Astrocyte (in vitro differentiated cells and primary cell): ENCODE data around the gene CYB5R4. TPM values are rescaled to one million over a fixed set of nuclear protein-coding genes. Genes with fewer than 3 reads are reported as not detected.
A peak's percentile ranks its signal among the peaks of the same experiment; 100 is the strongest.

Source experiments
- DNase-seq: peaks from one replicate; pipeline ENCODE4 v3.0.0-alpha.2; 2010; ENCODE audit warnings: low read depth
- FAIRE-seq: peaks from 2 replicates; lab custom pipeline; 2011; peaks lifted over from hg19 to GRCh38; lab: Jason Lieb, UNC
- H2AFZ ChIP-seq: 2 replicates; pipeline ENCODE4 v1.6.0; 2012; ENCODE audit warnings: low read depth, low read length, inconsistent platforms
- H3K27ac ChIP-seq: 2 replicates; pipeline ENCODE4 v1.5.1; 2011; ENCODE audit warnings: low read depth, low read length, inconsistent platforms
- H3K27me3 ChIP-seq: 2 replicates; pipeline ENCODE4 v1.6.0; 2011; ENCODE audit warnings: low read length, inconsistent platforms; ENCODE audit not compliant: insufficient read depth
- H3K36me3 ChIP-seq: 2 replicates; pipeline ENCODE4 v1.5.1; 2011; ENCODE audit warnings: low read length, inconsistent platforms; ENCODE audit not compliant: insufficient read depth
- H3K4me1 ChIP-seq: 2 replicates; pipeline ENCODE4 v1.5.1; 2011; ENCODE audit warnings: low read length, inconsistent platforms; ENCODE audit not compliant: insufficient read depth
- H3K4me2 ChIP-seq: 2 replicates; pipeline ENCODE4 v1.6.0; 2012; ENCODE audit warnings: low read length, inconsistent platforms
- H3K4me3 ChIP-seq: 2 replicates; pipeline ENCODE4 v1.5.1; 2011; ENCODE audit warnings: low read depth, mild to moderate bottlenecking, low read length, inconsistent platforms; ENCODE audit not compliant: insufficient read depth
- H3K79me2 ChIP-seq: 2 replicates; pipeline ENCODE4 v1.6.0; 2012; ENCODE audit warnings: mild to moderate bottlenecking, low read length, inconsistent platforms; ENCODE audit not compliant: insufficient read depth
- H3K9ac ChIP-seq: 2 replicates; pipeline ENCODE4 v1.6.0; 2012; ENCODE audit warnings: mild to moderate bottlenecking, low read length, inconsistent platforms
- H3K9me3 ChIP-seq: 2 replicates; pipeline ENCODE4 v1.5.1; 2012; ENCODE audit warnings: low read depth, mild to moderate bottlenecking, low read length, inconsistent platforms; ENCODE audit not compliant: insufficient read depth
- H4K20me1 ChIP-seq: 2 replicates; pipeline ENCODE4 v1.6.0; 2012; ENCODE audit warnings: low read length, inconsistent platforms; ENCODE audit not compliant: insufficient read depth
- H3K27ac Mint-ChIP-seq: one replicate; pipeline ENCODE4 v1.8.0; 2021; ENCODE audit warnings: mild to moderate bottlenecking, mixed read lengths; ENCODE audit not compliant: unreplicated experiment
- H3K27me3 Mint-ChIP-seq: one replicate; pipeline ENCODE4 v1.8.0; 2021; ENCODE audit warnings: low read depth, mixed read lengths; ENCODE audit not compliant: unreplicated experiment
- H3K36me3 Mint-ChIP-seq: one replicate; pipeline ENCODE4 v1.8.0; 2021; ENCODE audit warnings: low read depth, mixed read lengths; ENCODE audit not compliant: unreplicated experiment
- H3K4me1 Mint-ChIP-seq: one replicate; pipeline ENCODE4 v1.8.0; 2021; ENCODE audit warnings: low read depth, mixed read lengths; ENCODE audit not compliant: unreplicated experiment
- H3K4me3 Mint-ChIP-seq: one replicate; pipeline ENCODE4 v1.8.0; 2021; ENCODE audit warnings: mild to moderate bottlenecking, moderate library complexity, mixed read lengths; ENCODE audit not compliant: unreplicated experiment
- H3K9me3 Mint-ChIP-seq: one replicate; pipeline ENCODE4 v1.8.0; 2021; ENCODE audit warnings: mild to moderate bottlenecking, mixed read lengths; ENCODE audit not compliant: unreplicated experiment
- EZH2 ChIP-seq: IDR thresholded peaks from 2 replicates; pipeline ENCODE4 v1.6.1; 2012; ENCODE audit warnings: mild to moderate bottlenecking, low read length, inconsistent platforms; ENCODE audit not compliant: insufficient read depth
- total RNA-seq: library from RNA; stranded (reverse); gene quantifications from 2 replicates; pipeline ENCODE4 v1.2.1, GENCODE V29; 2021
- TF ChIP-seq, protein P1 (sequence below): IDR thresholded peaks from 2 replicates; pipeline ENCODE4 v1.5.1; 2011; ENCODE audit warnings: low read depth, mild to moderate bottlenecking, inconsistent platforms, low read length, moderate library complexity; ENCODE audit not compliant: insufficient read depth

The CYB5R4 gene
- total RNA-seq, 1 donor from 2014 or later, result 14.0 TPM

DNA sequence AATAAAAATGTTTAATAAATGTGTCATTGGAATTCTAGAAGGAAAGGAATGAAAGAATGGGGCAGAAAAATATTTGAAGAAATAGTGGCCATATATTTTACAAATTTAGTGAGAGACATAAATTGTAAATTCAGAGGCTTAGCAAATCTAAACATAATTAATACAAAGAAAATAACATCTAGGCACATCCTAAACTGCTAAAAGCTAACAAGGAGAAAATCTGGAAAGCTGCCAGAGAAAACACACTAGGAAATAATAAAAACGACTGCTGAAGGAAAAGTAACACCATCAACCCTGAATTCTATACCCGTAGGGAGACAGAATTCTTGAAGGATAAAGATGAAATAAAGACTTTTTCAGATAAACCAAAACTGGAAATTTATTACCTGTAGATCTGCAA lies 23.8 kb downstream of the CYB5R4 start:
- no peaks in the 10 kb centered on the region for H3K27me3 ChIP-seq
- no peaks in the 10 kb centered on the region for H3K9me3 Mint-ChIP-seq
- no peak overlapping the region for H3K4me3 Mint-ChIP-seq

DNA sequence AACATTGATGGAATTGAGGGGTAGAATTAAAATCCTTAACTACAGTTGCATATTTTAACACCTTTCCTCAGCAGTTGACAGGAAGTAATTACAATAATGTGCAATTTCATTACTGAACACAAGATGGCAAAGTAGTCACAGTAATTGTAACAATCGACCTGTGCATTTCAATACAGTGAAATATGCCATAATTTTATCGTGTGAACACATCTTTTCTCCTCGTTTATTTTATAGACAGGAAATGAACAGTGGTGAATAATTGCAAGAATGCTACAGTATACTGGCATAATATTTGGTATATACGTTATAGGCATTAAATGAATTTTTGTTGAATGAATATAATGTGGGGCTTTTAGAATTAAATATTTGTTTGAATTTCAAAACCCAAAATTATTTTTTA lies 25.0 kb downstream of the CYB5R4 start:
- FAIRE-seq, result peak; percentile 99

More for the DNA sequence above, 23.8 kb downstream of the CYB5R4 start:
- Histone ChIP-seq H2AFZ (no peak overlapping the region), H4K20me1 (peaks cover 25% of the 10 kb centered on the region), H3K4me2 (no peak overlapping the region), H3K27ac (no peak overlapping the region), H3K9ac (no peak overlapping the region), H3K4me1 (no peaks in the 10 kb centered on the region), H3K36me3 (no peaks in the 10 kb centered on the region), H3K9me3 (no peaks in the 10 kb centered on the region), H3K4me3 (no peak overlapping the region), H3K79me2 (peaks cover 11% of the 10 kb centered on the region)
- no peak for FAIRE-seq
- Mint-ChIP-seq H3K27ac (no peak overlapping the region), H3K4me1 (peaks cover 8% of the 10 kb centered on the region), H3K27me3 (no peaks in the 10 kb centered on the region), H3K36me3 (no peaks in the 10 kb centered on the region)
- DNase-seq, result no peak
- TF ChIP-seq EZH2, result no peak
- TF ChIP-seq, protein P1, sequence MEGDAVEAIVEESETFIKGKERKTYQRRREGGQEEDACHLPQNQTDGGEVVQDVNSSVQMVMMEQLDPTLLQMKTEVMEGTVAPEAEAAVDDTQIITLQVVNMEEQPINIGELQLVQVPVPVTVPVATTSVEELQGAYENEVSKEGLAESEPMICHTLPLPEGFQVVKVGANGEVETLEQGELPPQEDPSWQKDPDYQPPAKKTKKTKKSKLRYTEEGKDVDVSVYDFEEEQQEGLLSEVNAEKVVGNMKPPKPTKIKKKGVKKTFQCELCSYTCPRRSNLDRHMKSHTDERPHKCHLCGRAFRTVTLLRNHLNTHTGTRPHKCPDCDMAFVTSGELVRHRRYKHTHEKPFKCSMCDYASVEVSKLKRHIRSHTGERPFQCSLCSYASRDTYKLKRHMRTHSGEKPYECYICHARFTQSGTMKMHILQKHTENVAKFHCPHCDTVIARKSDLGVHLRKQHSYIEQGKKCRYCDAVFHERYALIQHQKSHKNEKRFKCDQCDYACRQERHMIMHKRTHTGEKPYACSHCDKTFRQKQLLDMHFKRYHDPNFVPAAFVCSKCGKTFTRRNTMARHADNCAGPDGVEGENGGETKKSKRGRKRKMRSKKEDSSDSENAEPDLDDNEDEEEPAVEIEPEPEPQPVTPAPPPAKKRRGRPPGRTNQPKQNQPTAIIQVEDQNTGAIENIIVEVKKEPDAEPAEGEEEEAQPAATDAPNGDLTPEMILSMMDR, result no peak

DNA sequence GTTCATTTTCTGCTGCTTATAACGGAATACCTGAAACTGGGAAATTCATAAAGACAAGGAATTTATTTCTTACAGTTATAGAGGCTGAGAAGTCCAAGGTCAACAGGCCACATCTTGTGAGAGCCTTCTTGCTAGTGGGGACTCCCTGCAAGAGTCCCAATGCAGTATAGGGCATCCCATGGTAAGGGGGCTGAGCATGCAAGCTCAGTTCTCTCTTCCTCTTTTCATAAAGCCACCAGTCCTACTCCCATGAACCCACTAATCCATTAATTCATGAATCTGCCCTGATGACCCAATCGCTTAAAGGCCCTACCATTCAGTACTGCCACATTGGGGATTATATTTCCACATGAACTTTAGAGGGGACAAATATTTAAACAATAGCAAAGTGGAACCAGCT lies 26.5 kb downstream of the CYB5R4 start:
- H3K27ac Mint-ChIP-seq, result no peak overlapping the region
- no peaks in the 10 kb centered on the region for H3K27me3 Mint-ChIP-seq

More for the DNA sequence above, 25.0 kb downstream of the CYB5R4 start:
- no peak overlapping the region for H3K4me3 Mint-ChIP-seq
- no peak overlapping the region for H3K27ac ChIP-seq
- peaks cover 12% of the 10 kb centered on the region for H3K79me2 ChIP-seq
- H3K4me1 Mint-ChIP-seq, result peaks cover 7% of the 10 kb centered on the region
- no peaks in the 10 kb centered on the region for H3K36me3 Mint-ChIP-seq
- no peaks in the 10 kb centered on the region for H3K9me3 Mint-ChIP-seq
- H3K36me3 ChIP-seq, result no peaks in the 10 kb centered on the region
- peaks cover 4% of the 10 kb centered on the region for H3K9me3 ChIP-seq
- H3K9ac ChIP-seq, result no peak overlapping the region
- no peaks in the 10 kb centered on the region for H3K27me3 ChIP-seq
- H3K27ac Mint-ChIP-seq, result no peak overlapping the region
- no peak overlapping the region for H2AFZ ChIP-seq
- peak; percentile 26 for DNase-seq
- no peak for TF ChIP-seq EZH2
- TF ChIP-seq, protein P1, result peak; percentile 73
- no peaks in the 10 kb centered on the region for H3K4me1 ChIP-seq
- H3K4me3 ChIP-seq, result no peak overlapping the region
- no peak overlapping the region for H3K4me2 ChIP-seq
- peaks cover 15% of the 10 kb centered on the region for H4K20me1 ChIP-seq
- no peaks in the 10 kb centered on the region for H3K27me3 Mint-ChIP-seq

More for the DNA sequence above, 26.5 kb downstream of the CYB5R4 start:
- Histone ChIP-seq H3K4me3 (no peak overlapping the region), H3K36me3 (no peaks in the 10 kb centered on the region), H3K27me3 (no peaks in the 10 kb centered on the region), H3K79me2 (peaks cover 3% of the 10 kb centered on the region), H3K9me3 (peaks cover 4% of the 10 kb centered on the region), H4K20me1 (peaks cover 5% of the 10 kb centered on the region), H3K27ac (no peak overlapping the region), H3K4me2 (no peak overlapping the region), H2AFZ (no peak overlapping the region), H3K9ac (no peak overlapping the region), H3K4me1 (no peaks in the 10 kb centered on the region)
- peaks cover 3% of the 10 kb centered on the region for H3K4me1 Mint-ChIP-seq
- TF ChIP-seq EZH2, result no peak
- TF ChIP-seq, protein P1, result no peak
- no peak for DNase-seq
- H3K36me3 Mint-ChIP-seq, result no peaks in the 10 kb centered on the region
- H3K9me3 Mint-ChIP-seq, result no peaks in the 10 kb centered on the region
- H3K4me3 Mint-ChIP-seq, result no peak overlapping the region
- FAIRE-seq, result no peak
